NB4 (cell line): ENCODE results near the gene NME3.
"Not testable (repeated sequence)": the region's sequence is repeated elsewhere in the genome, so short reads cannot be mapped to it uniquely, and the experiment has no call there.

Experiments used
- DNase-seq: peaks from one replicate; pipeline ENCODE4 v3.0.0; 2010; ENCODE audit warnings: low read depth
- H3K4me3 ChIP-seq: one replicate; pipeline ENCODE4 v1.5.1; 2011; ENCODE audit warnings: mild to moderate bottlenecking, low read depth, low read length, moderate library complexity
- MAX ChIP-seq: IDR thresholded peaks from 2 replicates; pipeline ENCODE4 v1.6.1; 2011; ENCODE audit warnings: low read depth, low read length
- MYC ChIP-seq: IDR thresholded peaks from 2 replicates; pipeline ENCODE4 v1.6.1; 2011; ENCODE audit warnings: low read depth, low read length
- POLR2A ChIP-seq: IDR thresholded peaks from 2 replicates; pipeline ENCODE4 v1.6.1; 2011; ENCODE audit warnings: mild to moderate bottlenecking; ENCODE audit not compliant: insufficient read length; ENCODE audit errors: extremely low read depth
- TF ChIP-seq, protein P1 (sequence below): IDR thresholded peaks from one replicate; pipeline ENCODE4 v1.5.1; 2012; ENCODE audit warnings: low read depth, low read length

The NME3 gene

DNA sequence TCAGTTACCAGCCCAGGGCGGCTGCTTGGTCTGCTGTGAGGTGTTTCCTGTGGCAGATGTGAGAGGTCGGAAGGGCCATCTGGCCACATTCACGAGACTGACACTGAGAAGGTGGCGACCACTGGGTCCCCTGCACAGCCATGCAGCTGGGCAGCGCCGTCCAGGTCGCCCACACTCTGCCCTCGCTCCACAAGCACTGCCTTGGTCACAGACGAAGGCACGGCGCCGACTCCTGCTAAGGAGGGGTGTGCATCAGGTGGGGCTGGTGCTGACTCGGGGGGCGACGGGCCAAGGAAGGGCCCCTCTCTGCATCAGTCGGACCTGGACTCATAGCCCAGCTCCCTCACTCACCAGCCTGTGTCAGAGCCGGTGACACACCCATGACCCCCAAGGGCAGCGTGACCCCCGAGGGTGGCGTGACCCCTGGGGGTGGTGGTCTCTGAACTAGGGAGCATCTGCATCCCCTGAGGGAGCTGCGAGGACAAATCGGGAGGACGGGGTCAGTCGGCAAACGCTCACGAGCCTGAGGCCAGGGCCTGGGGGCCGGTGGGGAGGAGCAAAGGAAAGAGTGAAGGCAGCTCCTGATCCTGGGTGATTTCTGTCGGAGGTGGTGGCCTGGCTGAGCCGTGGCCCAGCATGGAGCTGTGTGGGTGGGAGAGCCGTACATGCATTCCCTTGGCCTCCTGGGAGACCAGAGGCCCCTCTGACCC is 30.4 kb downstream of the NME3 start:
- H3K4me3 ChIP-seq: no peak overlapping the region
- DNase-seq: no peak
- TF ChIP-seq, protein P1, sequence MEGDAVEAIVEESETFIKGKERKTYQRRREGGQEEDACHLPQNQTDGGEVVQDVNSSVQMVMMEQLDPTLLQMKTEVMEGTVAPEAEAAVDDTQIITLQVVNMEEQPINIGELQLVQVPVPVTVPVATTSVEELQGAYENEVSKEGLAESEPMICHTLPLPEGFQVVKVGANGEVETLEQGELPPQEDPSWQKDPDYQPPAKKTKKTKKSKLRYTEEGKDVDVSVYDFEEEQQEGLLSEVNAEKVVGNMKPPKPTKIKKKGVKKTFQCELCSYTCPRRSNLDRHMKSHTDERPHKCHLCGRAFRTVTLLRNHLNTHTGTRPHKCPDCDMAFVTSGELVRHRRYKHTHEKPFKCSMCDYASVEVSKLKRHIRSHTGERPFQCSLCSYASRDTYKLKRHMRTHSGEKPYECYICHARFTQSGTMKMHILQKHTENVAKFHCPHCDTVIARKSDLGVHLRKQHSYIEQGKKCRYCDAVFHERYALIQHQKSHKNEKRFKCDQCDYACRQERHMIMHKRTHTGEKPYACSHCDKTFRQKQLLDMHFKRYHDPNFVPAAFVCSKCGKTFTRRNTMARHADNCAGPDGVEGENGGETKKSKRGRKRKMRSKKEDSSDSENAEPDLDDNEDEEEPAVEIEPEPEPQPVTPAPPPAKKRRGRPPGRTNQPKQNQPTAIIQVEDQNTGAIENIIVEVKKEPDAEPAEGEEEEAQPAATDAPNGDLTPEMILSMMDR: no peak
- TF ChIP-seq POLR2A: no peak
- TF ChIP-seq MAX: no peak
- no peak for TF ChIP-seq MYC

DNA sequence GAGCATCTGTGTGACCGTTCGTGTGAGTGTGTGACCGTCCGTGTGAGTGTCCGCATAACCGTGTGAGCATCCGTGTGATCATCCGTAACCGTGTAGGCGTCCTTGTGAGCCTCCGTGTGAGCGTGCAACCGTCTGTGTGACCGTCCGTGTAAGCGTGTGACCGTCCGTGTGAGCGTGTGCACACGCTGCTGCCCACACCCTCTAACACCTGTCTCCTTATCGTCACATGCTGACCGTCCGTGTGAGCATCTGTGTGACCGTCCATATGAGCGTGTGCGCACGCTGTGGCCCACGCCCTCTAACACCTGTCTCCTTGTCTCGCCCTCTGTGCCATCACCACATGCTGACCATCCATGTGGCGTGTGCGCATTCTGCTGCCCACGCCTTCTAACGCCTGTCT is 31.1 kb downstream of the NME3 start:
- DNase-seq: no peak
- TF ChIP-seq POLR2A (no peak), MYC (no peak), MAX (no peak)
- TF ChIP-seq, protein P1: no peak
- no peak overlapping the region for H3K4me3 ChIP-seq

GRCh38 chr16:1734816-1735215 is 36.5 kb downstream of the NME3 start:
- TF ChIP-seq MYC: no peak
- no peak for TF ChIP-seq MAX
- TF ChIP-seq, protein P1: no peak
- TF ChIP-seq POLR2A: no peak
- no peak for DNase-seq
- no peak overlapping the region for H3K4me3 ChIP-seq

DNA sequence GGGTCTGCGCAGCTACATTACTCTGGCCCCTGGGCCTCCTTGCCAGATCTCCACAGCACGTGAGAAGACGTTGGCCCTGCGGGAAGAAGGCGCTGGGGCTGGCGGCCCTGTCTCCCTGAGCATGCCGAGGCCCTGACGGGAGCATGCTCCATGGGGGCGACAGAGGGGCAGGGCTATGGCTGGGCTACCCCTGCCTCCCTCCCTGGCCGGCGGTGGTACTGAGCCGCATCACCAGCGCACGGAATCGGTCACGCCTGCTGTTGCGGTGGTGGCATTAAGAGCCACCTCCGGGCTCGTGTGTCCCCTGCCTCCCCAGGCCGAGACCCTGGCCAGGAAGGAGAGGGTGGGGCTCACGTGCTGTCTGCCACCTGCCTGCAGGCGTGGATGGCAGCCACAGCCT is 37.2 kb downstream of the NME3 start:
- no peak for TF ChIP-seq POLR2A
- no peak overlapping the region for H3K4me3 ChIP-seq
- no peak for DNase-seq

DNA sequence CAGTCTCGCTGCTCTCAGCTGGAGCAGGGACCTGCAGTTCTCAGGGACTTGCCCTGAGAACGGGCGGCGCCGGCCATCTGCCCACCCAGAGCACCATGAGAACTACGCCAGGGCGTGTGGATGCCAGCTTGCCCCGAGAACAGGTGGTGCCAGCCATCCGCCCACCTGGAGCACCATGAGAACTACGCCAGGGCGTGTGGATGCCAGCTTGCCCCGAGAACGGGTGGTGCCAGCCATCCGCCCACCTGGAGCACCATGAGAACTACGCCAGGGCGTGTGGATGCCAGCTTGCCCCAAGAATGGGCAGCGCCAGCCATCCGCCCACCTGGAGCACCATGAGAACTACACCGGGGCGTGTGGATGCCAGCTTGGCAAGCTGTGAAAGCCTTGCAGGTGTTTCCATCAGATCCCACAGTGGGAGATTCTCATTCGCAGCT is 38.8 kb downstream of the NME3 start:
- not testable (repeated sequence) for DNase-seq, H3K4me3 ChIP-seq

- TF ChIP-seq POLR2A: no peak
- H3K4me3 ChIP-seq: no peak overlapping the region
- no peak for DNase-seq
These were observed 39.3 kb downstream of the NME3 start for GRCh38 chr16:1732071-1732470.

DNA sequence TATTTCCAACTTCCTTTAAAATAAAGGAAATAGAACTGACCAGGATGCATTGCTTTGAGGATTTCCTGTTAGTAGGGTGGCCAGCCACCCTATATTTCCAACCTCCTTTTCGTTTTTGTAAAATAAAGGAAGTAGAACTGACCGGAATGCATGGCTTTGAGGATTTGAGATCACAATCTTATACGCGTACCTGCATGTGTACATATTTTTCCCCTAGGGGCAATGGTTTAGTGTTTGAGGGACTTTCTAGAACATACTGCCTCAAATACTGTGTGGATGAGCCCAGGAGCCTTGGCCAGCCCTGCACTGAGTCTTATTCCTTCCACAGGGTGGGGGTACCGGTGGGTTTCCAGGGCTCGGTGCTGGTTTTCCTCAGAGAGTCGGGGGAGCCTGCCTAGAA is 39.7 kb downstream of the NME3 start:
- TF ChIP-seq MAX: no peak
- TF ChIP-seq MYC: no peak
- TF ChIP-seq, protein P1: no peak
- no peak for DNase-seq
- no peak overlapping the region for H3K4me3 ChIP-seq
